ENCODE measurements around the gene CNOT2. TPM values are rescaled to one million over a fixed set of nuclear protein-coding genes. Genes with fewer than 3 reads are reported as not detected.

CNOT2 gene
- total and polyA plus RNA-seq, 7 donors: 36.7 to 171 (median 98.8) TPM

DNA sequence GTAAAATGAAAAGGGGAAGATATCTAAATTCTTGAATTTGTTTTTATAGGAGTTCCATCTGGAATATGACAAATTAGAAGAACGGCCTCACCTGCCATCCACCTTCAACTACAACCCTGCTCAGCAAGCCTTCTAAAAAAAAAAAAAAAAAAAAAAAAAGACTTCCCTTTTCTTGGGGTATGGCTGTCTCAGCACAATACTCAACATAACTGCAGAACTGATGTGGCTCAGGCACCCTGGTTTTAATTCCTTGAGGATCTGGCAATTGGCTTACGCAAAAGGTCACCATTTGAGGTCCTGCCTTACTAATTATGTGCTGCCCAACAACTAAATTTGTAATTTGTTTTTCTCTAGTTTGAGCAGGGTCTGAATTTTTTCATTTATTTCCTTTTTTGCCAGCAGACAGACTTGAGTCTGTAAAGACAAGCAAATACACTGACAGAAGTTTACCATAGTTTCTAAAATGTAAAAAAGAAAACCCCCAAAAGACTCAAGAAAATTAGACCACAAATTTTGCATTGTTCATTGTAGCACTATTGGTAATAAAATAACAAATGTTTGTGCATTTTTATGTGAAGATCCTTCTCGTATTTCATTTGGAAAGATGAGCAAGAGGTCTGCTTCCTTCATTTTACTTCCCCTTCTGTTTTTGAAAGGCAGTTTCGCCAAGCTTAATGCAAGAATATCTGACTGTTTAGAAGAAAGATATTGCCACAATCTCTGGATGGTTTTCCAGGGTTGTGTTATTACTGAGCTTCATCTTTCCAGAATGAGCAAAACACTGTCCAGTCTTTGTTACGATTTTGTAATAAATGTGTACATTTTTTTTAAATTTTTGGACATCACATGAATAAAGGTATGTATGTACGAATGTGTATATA lies 110.8 kb downstream of the CNOT2 start:
- Histone ChIP-seq H3K27me3 (no peaks in the 10 kb centered on the region), H3K4me3 (no peak overlapping the region), H3K4me1 (no peaks in the 10 kb centered on the region), H3K9me3 (no peaks in the 10 kb centered on the region), H3K27ac (no peak overlapping the region), H3K36me3 (peaks cover 0 to 27% (median 0%) of the 10 kb centered on the region in 4 donors)
- DNase-seq: no peak
- no peak for TF ChIP-seq EP300 (IDR thresholded peaks at IDR 0.05)
- no peak for TF ChIP-seq POLR2A (IDR thresholded peaks at IDR 0.05)
- TF ChIP-seq, protein P1, sequence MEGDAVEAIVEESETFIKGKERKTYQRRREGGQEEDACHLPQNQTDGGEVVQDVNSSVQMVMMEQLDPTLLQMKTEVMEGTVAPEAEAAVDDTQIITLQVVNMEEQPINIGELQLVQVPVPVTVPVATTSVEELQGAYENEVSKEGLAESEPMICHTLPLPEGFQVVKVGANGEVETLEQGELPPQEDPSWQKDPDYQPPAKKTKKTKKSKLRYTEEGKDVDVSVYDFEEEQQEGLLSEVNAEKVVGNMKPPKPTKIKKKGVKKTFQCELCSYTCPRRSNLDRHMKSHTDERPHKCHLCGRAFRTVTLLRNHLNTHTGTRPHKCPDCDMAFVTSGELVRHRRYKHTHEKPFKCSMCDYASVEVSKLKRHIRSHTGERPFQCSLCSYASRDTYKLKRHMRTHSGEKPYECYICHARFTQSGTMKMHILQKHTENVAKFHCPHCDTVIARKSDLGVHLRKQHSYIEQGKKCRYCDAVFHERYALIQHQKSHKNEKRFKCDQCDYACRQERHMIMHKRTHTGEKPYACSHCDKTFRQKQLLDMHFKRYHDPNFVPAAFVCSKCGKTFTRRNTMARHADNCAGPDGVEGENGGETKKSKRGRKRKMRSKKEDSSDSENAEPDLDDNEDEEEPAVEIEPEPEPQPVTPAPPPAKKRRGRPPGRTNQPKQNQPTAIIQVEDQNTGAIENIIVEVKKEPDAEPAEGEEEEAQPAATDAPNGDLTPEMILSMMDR (IDR thresholded peaks at IDR 0.05): no peak
- no peak for TF ChIP-seq POLR2AphosphoS5 (IDR thresholded peaks at IDR 0.05)
- 83 to 93% methylated on average over 6 of the region's 6 CpGs for WGBS, 2 donors
- intact Hi-C loops (cut with DNase I): no loop called here

DNA sequence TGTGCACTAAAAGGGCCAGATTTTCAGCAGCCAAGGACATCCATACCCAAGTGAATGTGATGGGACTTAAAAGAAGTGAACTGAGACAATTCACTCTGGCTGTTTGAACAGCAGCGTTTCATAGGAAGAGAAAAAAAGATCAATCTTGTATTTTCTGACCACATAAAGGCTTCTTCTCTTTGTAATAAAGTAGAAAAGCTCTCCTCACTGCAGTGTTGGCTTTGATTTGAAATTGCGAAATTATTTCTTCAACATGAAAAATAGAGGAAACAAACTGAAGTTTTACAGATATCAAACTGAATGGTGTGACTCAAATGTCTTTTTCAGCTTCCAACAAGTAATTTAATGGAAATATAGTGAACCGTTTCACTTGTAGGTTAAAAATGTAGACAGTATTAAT lies 111.6 kb downstream of the CNOT2 start:
- Histone ChIP-seq H3K36me3 (peaks cover 0 to 27% (median 0%) of the 10 kb centered on the region in 4 donors), H3K4me1 (no peaks in the 10 kb centered on the region), H3K9me3 (no peaks in the 10 kb centered on the region), H3K4me3 (no peak overlapping the region), H3K27ac (no peak overlapping the region), H3K27me3 (no peaks in the 10 kb centered on the region)
- intact Hi-C loops (cut with DNase I): no loop called here
- no peak for DNase-seq
- TF ChIP-seq POLR2AphosphoS5 (IDR thresholded peaks at IDR 0.05) (no peak), EP300 (IDR thresholded peaks at IDR 0.05) (no peak)
- TF ChIP-seq, protein P1 (IDR thresholded peaks at IDR 0.05): no peak
- 78 to 88% methylated on average over 3 of the region's 3 CpGs for WGBS, 2 donors

DNA sequence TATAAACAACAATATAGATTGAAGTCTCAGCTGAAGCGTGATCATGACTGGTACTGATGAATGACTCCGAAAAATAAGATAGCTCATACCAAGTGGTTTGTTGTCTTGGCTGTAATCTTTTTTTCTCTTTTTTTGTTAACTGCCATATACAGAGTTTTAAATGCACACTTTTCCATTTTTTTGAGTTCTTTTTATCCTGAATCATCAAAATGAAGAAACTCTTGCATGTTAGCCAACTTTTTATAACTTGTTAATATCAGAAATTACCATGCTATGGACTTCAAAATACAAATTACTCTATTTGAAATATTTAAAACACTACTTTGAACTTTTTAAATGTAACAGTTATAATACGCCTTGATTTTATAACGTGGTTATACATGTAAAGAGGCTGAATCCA lies 112.7 kb downstream of the CNOT2 start:
- Histone ChIP-seq H3K9me3 (no peaks in the 10 kb centered on the region), H3K4me3 (no peak overlapping the region), H3K36me3 (peaks cover 0 to 27% (median 0%) of the 10 kb centered on the region in 4 donors), H3K4me1 (no peaks in the 10 kb centered on the region), H3K27me3 (no peaks in the 10 kb centered on the region), H3K27ac (no peak overlapping the region)
- 96 to 97% methylated on average over 4 of the region's 4 CpGs for WGBS, 2 donors
- intact Hi-C loops (cut with DNase I): no loop called here
- DNase-seq: no peak
- TF ChIP-seq EP300 (IDR thresholded peaks at IDR 0.05) (no peak), POLR2AphosphoS5 (IDR thresholded peaks at IDR 0.05) (no peak), POLR2A (IDR thresholded peaks at IDR 0.05) (no peak)
- TF ChIP-seq, protein P1 (IDR thresholded peaks at IDR 0.05): no peak

DNA sequence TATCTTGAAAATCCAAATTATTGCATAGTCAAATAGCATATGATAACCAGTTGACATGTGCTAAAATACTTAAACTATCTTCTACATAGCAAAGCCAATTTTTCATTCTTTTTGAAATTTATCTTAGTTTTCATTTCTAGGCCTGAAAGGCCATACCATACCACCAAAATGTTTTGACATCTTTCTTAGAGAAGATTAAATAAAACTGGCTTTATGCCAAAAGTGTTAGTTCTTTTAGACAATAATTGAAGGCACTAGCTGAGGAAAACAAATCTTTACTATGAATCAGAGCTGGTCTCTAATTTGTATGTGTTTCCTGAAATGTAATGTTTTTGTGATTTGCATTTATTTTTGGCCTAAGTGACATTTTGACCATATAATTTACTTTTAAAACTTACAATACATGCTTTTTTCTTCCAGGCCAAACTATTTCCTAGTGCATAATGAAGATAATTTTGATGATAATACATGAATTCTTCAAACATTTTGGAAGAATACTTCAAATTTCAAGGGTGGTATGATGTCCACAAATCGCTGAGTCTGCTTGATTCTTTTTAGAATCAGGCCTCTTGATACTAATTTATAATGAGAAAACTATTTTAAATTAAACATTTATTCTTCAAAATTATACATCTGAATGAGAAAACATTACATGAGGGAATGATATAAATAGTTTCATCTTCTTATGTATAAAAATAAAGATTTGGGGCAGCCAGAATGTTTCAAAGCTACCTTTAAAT lies 116.4 kb downstream of the CNOT2 start:
- peaks cover 0 to 10% (median 0%) of the 10 kb centered on the region in 4 donors for H3K36me3 ChIP-seq
- H3K4me1 ChIP-seq: no peaks in the 10 kb centered on the region
- no peaks in the 10 kb centered on the region for H3K9me3 ChIP-seq
- intact Hi-C loops (cut with DNase I): loop anchor here (2.0 to 5.0 kb wide), 2 partner anchors 119 to 218 kb away; no protein-coding TSS in a partner anchor
- TF ChIP-seq, protein P1 (IDR thresholded peaks at IDR 0.05): no peak
- TF ChIP-seq EP300 (IDR thresholded peaks at IDR 0.05): no peak
- TF ChIP-seq POLR2AphosphoS5 (IDR thresholded peaks at IDR 0.05): no peak
- no peak for TF ChIP-seq POLR2A (IDR thresholded peaks at IDR 0.05)
- WGBS, 2 donors: 96% methylated on average over 1 of the region's 1 CpG
- no peak overlapping the region for H3K27ac ChIP-seq
- DNase-seq: no peak
- H3K27me3 ChIP-seq: peaks cover 0 to 10% (median 0%) of the 10 kb centered on the region in 3 donors
- H3K4me3 ChIP-seq: no peak overlapping the region

Measured in sigmoid colon (tissue), 7 donors.